ENCODE results near the gene GALNT7.
"Not testable (repeated sequence)": the region's sequence is repeated elsewhere in the genome, so short reads cannot be mapped to it uniquely, and the experiment has no call there.

The GALNT7 gene

GRCh38 chr4:173166491-173166890 is 2.1 kb upstream of the GALNT7 start:
- no peak for DNase-seq (ENCODE audit: low read depth)

- no peak for DNase-seq (ENCODE audit: low read depth)
These were observed 734 bp upstream of the GALNT7 start for GRCh38 chr4:173167758-173168395.

GRCh38 chr4:173169178-173169427 is 492 bp downstream of the GALNT7 start:
- no peak for DNase-seq (ENCODE audit: low read depth)

GRCh38 chr4:173169428-173170181 is 994 bp downstream of the GALNT7 start:
- no peak for DNase-seq (ENCODE audit: low read depth)

- DNase-seq (ENCODE audit: low read depth): no peak
These were observed 1.7 kb downstream of the GALNT7 start for GRCh38 chr4:173170182-173170778.

GRCh38 chr4:173171098-173171497 is 2.5 kb downstream of the GALNT7 start:
- DNase-seq (ENCODE audit: low read depth): no peak

- no peak for DNase-seq (ENCODE audit: low read depth)
These were observed 3.4 kb downstream of the GALNT7 start for GRCh38 chr4:173171987-173172386.

- DNase-seq (ENCODE audit: low read depth): no peak
These were observed 5.6 kb downstream of the GALNT7 start for GRCh38 chr4:173174184-173174583.

GRCh38 chr4:173174594-173175012 is 6.0 kb downstream of the GALNT7 start:
- no peak for DNase-seq (ENCODE audit: low read depth)

GRCh38 chr4:173176010-173176409 is 7.4 kb downstream of the GALNT7 start:
- no peak for DNase-seq (ENCODE audit: low read depth)

GRCh38 chr4:173177232-173177631 is 8.6 kb downstream of the GALNT7 start:
- no peak for DNase-seq (ENCODE audit: low read depth)

GRCh38 chr4:173178144-173178543 is 9.5 kb downstream of the GALNT7 start:
- DNase-seq (ENCODE audit: low read depth): no peak

GRCh38 chr4:173181848-173182247 is 13.2 kb downstream of the GALNT7 start:
- DNase-seq (ENCODE audit: low read depth): no peak

- DNase-seq (ENCODE audit: low read depth): no peak
These were observed 13.8 kb downstream of the GALNT7 start for GRCh38 chr4:173182403-173182802.

GRCh38 chr4:173183659-173184247 is 15.1 kb downstream of the GALNT7 start:
- DNase-seq (ENCODE audit: low read depth): not testable (repeated sequence)

GRCh38 chr4:173185847-173186510 is 17.4 kb downstream of the GALNT7 start:
- no peak for DNase-seq (ENCODE audit: low read depth)

GRCh38 chr4:173187732-173188131 is 19.1 kb downstream of the GALNT7 start:
- DNase-seq (ENCODE audit: low read depth): no peak

- no peak for DNase-seq (ENCODE audit: low read depth)
These were observed 20.0 kb downstream of the GALNT7 start for GRCh38 chr4:173188648-173189047.

- DNase-seq (ENCODE audit: low read depth): no peak
These were observed 20.6 kb downstream of the GALNT7 start for GRCh38 chr4:173189117-173189693.

- no peak for DNase-seq (ENCODE audit: low read depth)
These were observed 23.0 kb downstream of the GALNT7 start for GRCh38 chr4:173191623-173192041.

GRCh38 chr4:173192375-173193162 is 24.0 kb downstream of the GALNT7 start:
- DNase-seq (ENCODE audit: low read depth): no peak

All from stimulated activated CD8-positive, alpha-beta memory T cell treated with anti-CD3 and anti-CD28 coated beads, Interleukin-15, amount 100 ng/mL, for 1 hour (primary cell).